Measurements from ENCODE around the gene SLC9A4. TPM values are rescaled to one million over a fixed set of nuclear protein-coding genes. Genes with fewer than 3 reads are reported as not detected.

Gene SLC9A4
- total RNA-seq, 1 donor from 2014 or later = not detected

Small RNA genes within 50 kb of the gene (microRNA-seq; reads per million reads assigned to microRNA genes)
- gene MIR4772 = not detected

Other genes with a start within 250 kb of the SLC9A4 start
- gene IL1RL1, start 161.7 kb upstream of the SLC9A4 start, total RNA-seq = 1.7 TPM
- 1.0 TPM for gene IL18R1, start 117.4 kb upstream of the SLC9A4 start, total RNA-seq
- 0.30 TPM for gene IL18RAP, start 50.1 kb upstream of the SLC9A4 start, total RNA-seq
- 0.14 TPM for gene SLC9A2, start 146.3 kb downstream of the SLC9A4 start, total RNA-seq